Activated T-cell treated with anti-CD3 and anti-CD28 coated beads for 24 hours (primary cell): ENCODE measurements around the gene CAB39.

Source experiments
- DNase-seq: peaks from one replicate; pipeline ENCODE4 v3.0.0-alpha.2; 2020; ENCODE audit warnings: low read depth

The CAB39 gene

DNA sequence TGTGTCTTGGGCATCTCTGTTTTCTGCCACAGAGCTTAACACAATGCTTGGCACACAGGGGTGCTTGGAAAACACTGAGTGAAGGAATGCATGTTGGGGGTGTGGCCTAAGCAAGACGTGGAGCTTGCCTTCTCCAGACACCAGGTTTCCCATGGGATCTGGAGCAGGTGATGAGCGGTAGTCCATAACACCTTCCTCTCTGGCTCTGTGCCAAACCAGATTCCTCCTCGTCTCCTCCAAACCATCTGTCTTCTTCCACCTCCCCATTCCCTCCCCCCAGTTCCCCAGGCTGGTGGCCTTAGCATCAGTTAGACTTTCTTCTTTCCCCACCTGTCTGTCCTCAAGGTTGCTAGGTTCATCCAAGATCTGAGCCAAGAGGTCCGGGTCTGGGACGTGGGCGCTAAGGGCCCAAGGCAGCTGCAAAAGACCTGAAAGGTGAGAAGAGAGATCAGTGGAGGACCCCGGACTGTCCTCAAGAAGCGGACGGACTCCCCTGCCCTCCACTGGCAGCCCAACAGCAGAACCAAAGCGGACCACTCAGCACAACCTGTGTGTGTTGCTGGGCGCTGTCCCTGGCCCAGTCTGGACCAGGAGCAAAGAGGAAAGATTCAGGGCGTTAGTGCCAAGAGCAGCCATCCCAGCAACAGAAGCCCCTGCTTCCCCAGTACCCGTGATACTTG is 150.9 kb downstream of the CAB39 start:
- no peak for DNase-seq

DNA sequence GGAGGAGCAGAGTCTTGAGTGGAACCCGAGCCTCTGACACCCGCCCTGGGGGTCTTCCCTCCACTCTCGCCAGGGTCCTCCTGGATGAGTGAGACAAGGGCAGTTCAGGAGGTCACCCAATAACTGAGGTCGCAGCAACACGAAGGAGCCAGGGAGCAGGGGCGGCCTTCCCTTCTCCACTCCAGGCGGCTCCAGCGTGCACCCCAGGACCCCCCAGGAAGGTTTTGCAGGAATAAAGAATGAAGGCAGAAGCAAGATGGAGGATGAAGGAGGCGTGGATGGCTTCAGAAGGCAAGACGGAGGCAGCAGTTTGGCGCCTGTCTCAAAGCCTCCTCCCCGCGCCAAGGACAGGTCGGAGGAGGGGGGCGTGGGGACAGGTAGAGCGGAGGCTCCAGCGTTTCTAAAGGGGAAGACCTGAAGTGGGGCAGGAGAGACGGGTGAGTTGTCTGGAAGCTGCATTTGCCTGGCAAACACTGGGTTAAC is 151.5 kb downstream of the CAB39 start:
- no peak for DNase-seq

DNA sequence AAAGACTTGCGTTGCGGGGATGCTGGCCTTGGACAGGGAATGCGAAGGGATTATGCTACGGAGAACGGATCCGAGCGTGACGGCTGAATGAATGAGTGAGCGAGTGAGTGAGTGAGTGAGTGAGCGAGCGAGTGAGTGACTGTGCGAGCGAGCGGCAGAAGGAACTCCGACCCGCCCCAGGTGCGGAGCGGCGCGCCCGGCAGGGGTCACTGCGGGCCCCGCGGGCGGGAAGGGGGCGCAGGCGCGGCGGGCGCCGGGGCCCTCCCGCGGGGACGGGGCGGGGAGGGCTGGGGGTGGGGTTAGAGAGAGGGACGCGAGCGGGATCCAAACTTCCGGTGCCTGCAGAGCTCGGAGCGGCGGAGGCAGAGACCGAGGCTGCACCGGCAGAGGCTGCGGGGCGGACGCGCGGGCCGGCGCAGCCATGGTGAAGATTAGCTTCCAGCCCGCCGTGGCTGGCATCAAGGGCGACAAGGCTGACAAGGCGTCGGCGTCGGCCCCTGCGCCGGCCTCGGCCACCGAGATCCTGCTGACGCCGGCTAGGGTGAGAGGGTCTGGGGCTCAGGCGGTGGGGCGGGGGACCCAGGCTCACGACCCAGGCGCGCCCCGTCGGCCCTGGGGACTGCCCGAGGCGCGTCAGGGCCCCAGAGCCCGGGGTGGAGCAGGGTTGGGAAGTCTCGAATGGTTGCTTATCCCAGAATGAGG is 152.1 kb downstream of the CAB39 start, which contains the start of gene ITM2C:
Gene ITM2C, plus strand, starts transcription at position 338 of the 702 bp plus-strand sequence. Its CDS starts 84 bp downstream, at position 422.
- peak; percentile 71 for DNase-seq

DNA sequence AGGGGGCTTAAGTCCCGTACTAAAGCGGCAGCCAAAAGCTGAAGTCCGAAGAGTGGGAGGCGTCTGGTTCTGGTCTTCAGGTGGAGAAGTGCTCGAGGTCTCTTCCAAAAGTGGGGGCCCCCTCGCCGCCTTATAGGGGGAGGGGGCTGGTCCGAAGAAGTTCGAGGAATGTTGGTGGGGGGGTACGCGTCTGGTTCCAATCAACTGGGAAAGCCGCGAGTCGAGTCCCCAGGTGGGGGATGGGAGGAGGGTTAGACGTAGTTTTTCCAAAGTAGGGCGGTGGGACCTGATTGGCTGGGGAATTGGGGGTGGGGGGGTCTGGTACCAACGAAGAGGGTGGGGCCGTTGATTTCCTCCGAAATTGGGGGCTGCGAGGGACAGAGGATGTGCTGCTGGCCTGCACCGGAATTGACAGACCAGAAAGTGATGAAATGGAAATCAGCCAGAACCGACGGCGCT is 152.7 kb downstream of the CAB39 start:
- no peak for DNase-seq

DNA sequence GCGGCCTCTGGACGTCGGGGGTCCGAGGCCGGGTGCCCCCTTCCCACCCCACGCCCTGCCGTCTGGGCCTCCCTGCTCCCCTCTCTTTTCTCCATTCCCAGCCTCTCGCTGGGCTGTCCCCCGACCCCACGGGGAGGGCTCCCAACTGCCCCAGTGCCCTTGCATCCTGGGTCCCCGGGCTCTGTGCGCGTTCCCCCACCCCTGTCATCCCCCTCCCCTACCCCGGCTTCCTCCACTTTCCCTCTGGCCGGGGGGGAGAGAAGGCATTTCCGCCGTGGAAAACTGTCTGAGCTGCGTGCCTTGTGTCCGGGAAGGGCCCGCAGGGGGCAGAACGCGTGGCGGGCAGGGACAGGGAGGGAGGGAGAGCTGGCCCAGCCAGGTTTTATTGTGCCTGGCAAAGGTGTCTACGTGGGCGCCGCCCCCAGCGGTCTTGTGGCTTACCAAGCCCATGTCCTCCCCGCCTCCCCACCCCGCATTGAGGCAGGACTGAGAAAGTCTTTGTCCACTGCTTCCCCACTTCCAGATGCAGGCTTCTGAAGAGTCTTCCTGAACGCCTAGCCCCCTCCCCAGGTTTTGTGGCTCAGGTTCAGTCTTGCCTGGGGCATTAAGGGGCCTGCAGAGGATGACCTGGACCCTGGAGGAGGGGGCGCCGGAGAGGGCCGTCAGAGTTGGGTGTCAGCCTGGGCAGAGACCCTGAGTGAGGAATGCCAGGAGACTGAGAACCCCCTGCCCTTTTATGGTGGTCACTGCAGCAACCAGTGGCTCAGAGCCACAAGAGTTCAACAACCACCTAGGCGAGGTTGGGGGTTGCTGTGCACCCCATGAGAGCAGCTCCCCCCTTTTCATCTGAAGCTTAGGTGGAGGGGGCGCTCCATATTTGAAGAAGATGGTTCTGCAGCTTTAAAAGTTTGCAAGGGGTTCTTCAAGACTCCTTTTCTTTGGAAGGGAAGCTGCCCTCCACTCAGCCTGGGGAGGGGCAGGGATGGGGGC is 153.4 kb downstream of the CAB39 start:
- no peak for DNase-seq

DNA sequence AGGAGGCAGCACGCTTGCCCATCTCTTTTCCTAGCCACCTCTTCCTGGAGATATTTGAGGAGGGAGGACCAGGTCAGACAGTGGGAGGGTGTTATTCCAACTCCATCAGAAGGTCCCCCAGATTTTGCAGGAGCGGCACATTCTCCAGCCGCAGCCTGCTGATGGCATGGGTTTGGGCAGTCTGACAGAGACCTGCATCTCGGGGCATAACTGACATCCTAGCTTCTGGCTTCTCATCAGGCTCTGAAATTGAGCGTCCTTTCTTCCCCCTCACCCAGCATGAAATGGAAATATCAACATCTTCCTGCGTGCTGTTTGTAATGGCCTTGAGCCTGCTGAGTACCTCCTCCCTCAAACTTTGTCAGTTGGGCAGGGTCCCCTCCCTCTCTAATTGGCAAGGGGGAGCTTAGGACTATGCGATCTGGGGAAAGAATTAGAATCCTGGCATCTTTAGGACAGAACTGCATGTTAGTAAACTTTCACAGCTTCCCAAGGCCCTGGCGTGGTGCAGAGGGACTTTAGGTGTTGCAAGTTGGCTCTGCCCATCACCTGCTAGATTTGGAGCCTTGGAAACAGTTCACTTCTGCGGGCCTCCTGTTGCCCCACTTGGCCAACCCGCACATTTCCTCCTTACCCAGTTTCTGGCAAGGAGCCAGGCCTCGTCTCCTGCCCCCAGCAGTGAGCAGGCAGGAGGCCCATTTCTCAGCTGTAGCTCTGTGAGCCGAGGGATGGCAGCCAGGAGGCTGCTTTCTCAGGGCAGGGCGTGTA is 154.3 kb downstream of the CAB39 start:
- no peak for DNase-seq

DNA sequence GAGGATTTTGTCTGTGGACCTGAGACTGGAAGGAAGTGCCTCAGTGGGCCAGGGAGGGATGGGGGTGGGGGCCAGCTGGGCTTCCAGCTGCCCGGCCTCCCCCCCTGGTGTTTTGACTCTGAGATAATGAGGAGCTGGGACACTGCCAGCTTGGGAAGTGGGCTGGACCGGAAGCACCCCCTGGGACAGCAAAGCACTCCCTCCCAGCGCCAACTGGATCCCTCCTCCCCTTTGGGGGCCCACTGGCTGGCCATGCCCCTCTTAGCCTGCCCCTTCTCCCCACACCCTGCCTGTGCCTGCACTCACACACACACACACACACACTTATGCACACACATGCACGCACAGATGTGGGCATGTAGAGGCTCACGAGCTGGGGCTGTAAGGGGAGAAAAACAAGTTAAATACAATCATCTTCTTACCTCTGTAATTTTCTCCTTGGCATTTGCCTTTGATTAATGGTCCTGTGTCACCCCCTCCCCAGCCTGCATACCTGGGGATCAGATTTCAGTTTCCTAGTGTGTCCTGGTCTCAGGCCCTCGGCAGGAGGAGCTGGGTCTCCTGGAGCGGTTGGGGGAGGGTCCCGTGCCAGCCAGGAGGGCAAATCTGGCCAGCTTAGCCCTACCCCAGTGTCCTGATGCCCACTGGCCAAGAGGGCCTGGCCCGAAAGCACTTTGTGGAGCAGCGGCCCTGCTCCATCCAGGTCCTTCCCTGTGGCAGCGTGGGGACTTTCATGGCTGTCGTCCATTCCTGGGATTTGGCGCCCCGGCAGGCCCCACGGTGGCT is 155.7 kb downstream of the CAB39 start:
- DNase-seq, result no peak

DNA sequence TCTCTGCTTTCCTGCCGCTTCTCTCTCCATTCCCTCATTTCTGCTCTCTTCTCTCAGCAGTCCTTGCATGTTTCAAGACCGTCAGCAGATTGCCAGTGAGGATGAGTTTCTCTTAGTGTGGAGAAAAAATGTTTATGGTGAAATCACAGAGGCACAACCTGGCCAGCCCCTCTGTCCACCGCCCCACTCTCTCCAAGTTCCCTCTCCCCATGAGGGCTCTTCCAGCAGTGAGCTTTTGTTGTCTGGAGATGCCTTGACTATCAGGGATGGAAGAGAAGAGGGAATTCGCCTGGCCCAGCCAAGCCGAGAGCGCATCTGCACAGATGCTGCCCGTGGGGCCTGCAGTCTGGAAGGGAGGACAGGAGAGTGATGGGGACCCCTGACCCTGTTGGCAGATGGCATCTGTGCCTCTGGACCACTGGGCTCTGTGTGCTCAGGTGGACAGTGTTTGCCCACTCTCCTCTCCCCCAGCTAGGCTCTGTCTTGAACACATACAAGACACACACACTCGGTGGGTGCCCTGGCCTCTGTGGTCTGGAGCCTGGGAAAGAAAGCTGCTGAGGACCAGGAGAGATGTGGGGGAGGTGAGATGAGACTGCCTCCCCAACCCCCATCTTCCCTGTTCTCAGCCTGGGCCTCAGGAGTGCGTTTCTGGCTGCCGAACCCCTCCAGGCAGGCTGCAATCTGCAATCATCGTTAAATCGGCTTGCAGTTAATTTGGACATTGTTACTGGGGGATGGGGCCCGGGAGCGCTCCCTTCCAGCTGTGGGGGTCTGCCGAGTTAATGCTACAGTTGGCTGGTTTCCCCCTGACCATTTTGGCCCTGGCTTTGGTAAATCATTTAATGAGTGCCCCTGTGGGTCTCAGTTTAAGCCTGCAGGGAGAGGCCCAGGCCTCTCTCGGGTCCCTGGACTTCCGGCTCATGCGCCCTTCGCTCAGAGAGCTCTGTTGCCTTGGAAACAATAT is 156.6 kb downstream of the CAB39 start:
- DNase-seq, result no peak

DNA sequence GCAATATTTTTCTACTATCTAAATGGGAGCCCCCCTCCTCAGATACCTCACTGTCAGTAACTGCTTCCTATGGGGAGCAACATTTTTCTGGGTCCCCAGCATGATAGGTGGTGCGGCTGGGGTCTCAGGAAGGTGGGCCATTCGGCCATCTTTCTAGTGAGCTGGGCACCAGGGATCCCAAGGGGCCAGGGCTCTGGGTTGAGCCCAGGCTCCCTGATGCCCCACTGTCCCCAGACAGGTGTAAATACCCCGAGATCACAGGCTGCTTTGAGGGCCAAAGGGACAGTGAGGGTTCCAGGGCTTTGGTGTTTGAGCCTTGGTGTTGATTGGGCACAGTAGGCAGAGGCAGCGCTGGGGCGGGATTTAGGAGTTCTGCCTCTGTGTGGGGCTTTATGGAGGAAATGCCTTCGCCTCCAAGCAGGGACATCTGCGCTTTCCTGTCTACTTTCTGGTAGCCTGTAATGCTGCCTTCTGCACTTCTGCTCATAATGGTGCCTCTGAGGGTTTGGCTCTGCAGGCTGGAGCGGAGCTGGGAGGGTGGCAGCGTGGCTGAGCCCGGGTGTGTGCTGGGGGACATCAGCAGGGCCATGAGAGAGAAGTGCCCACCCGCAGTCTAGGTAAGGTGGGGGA is 157.4 kb downstream of the CAB39 start:
- DNase-seq, result no peak
